ENCODE measurements around the gene TMA7B.
"Not testable (repeated sequence)": the region's sequence is repeated elsewhere in the genome, so short reads cannot be mapped to it uniquely, and the experiment has no call there.

The TMA7B gene

GRCh38 chr22:39932918-39933649, 27.1 kb upstream of the TMA7B start:
- DNase-seq (ENCODE audit: low read depth in 3 of 3) = no peak

- no peak for DNase-seq (ENCODE audit: low read depth in 3 of 3)
These were observed 26.5 kb upstream of the TMA7B start for GRCh38 chr22:39933741-39934140.

GRCh38 chr22:39935116-39935515, 25.1 kb upstream of the TMA7B start:
- DNase-seq (ENCODE audit: low read depth in 3 of 3) = no peak

- no peak for DNase-seq (ENCODE audit: low read depth in 3 of 3)
These were observed 24.6 kb upstream of the TMA7B start for GRCh38 chr22:39935612-39936011.

GRCh38 chr22:39936523-39937145, 23.6 kb upstream of the TMA7B start:
- no peak for DNase-seq (ENCODE audit: low read depth in 3 of 3)

GRCh38 chr22:39937906-39938305, 22.3 kb upstream of the TMA7B start:
- no peak for DNase-seq (ENCODE audit: low read depth in 3 of 3)

- peak in 2 of 3 experiments; percentile 44 to 54 for DNase-seq (ENCODE audit: low read depth in 3 of 3)
These were observed 21.6 kb upstream of the TMA7B start for GRCh38 chr22:39938509-39939111.

- no peak for DNase-seq (ENCODE audit: low read depth in 3 of 3)
These were observed 20.4 kb upstream of the TMA7B start for GRCh38 chr22:39939830-39940229.

GRCh38 chr22:39940757-39941305, 19.4 kb upstream of the TMA7B start:
- no peak for DNase-seq (ENCODE audit: low read depth in 3 of 3)

- DNase-seq (ENCODE audit: low read depth in 3 of 3) = no peak
These were observed 18.6 kb upstream of the TMA7B start for GRCh38 chr22:39941601-39942000.

- DNase-seq (ENCODE audit: low read depth in 3 of 3) = no peak
These were observed 17.6 kb upstream of the TMA7B start for GRCh38 chr22:39942439-39943230.

GRCh38 chr22:39943337-39943736, 16.9 kb upstream of the TMA7B start:
- DNase-seq (ENCODE audit: low read depth in 3 of 3) = no peak

GRCh38 chr22:39943953-39944872, 16.0 kb upstream of the TMA7B start:
- no peak for DNase-seq (ENCODE audit: low read depth in 3 of 3)

- no peak for DNase-seq (ENCODE audit: low read depth in 3 of 3)
These were observed 14.1 kb upstream of the TMA7B start for GRCh38 chr22:39946126-39946502.

- DNase-seq (ENCODE audit: low read depth in 3 of 3) = no peak
These were observed 13.5 kb upstream of the TMA7B start for GRCh38 chr22:39946503-39947219.

- no peak for DNase-seq (ENCODE audit: low read depth in 3 of 3)
These were observed 12.7 kb upstream of the TMA7B start for GRCh38 chr22:39947220-39948216.

GRCh38 chr22:39949964-39950737, 10.0 kb upstream of the TMA7B start:
- no peak for DNase-seq (ENCODE audit: low read depth in 3 of 3)

GRCh38 chr22:39951603-39952293, 8.4 kb upstream of the TMA7B start:
- DNase-seq (ENCODE audit: low read depth in 3 of 3) = not testable (repeated sequence)

All from stimulated activated CD4-positive, alpha-beta T cell treated with anti-CD3 and anti-CD28 coated beads, TNF-alpha, amount 100 ng/mL, for 4 hours (primary cell).